Transverse colon (tissue), 4 donors: ENCODE measurements around the gene RAI1.

ENCODE experiments used
- CTCF ChIP-seq, 5 experiments: fragments of 200-600 bp in 3 of 5; fragments of 450-650 bp in 2 of 5; sonication (generic) in 3 of 5; IDR thresholded peaks; 1 replicate in 2 of 5; 2 replicates in 3 of 5; pipeline ENCODE4 v1.5.1; 2016 to 2017; ENCODE audit warnings: antibody characterized with exemption in 5 of 5, inconsistent platforms in 3 of 5, mild to moderate bottlenecking in 2 of 5, moderate library complexity in 1 of 5
- POLR2A ChIP-seq: fragments of 450-650 bp; IDR thresholded peaks from one replicate; pipeline ENCODE4 v1.6.1; 2016; ENCODE audit warnings: antibody characterized with exemption, mild to moderate bottlenecking, moderate library complexity
- POLR2AphosphoS5 ChIP-seq, 3 donors: sonication (generic); formaldehyde crosslinking; IDR thresholded peaks; one replicate each; pipeline ENCODE4 v1.6.1; 2016; ENCODE audit warnings: antibody characterized with exemption in 3 of 3

- TF ChIP-seq CTCF (IDR thresholded peaks at IDR 0.05) = no peak
- no peak for TF ChIP-seq POLR2A
- TF ChIP-seq POLR2AphosphoS5 (IDR thresholded peaks at IDR 0.05) = no peak
Observed at GRCh38 chr17:17805575-17805974, 124.3 kb downstream of the RAI1 start.
